Fibroblast of skin of abdomen (primary cell): ENCODE results near the gene NAALADL2.
"Not testable (repeated sequence)": the region's sequence is repeated elsewhere in the genome, so short reads cannot be mapped to it uniquely, and the experiment has no call there.

Source experiments
- DNase-seq: peaks from one replicate; pipeline ENCODE4 v3.0.0-alpha.2; 2013

NAALADL2 gene

GRCh38 chr3:175270198-175270837, 411.2 kb downstream of the NAALADL2 start:
- DNase-seq, result peak; percentile 66

GRCh38 chr3:175270866-175271265, 411.7 kb downstream of the NAALADL2 start:
- DNase-seq, result peak; percentile 29

GRCh38 chr3:175271465-175271864, 412.3 kb downstream of the NAALADL2 start:
- DNase-seq, result not testable (repeated sequence)

GRCh38 chr3:175272392-175272791, 413.3 kb downstream of the NAALADL2 start:
- DNase-seq, result no peak

GRCh38 chr3:175273573-175273972, 414.4 kb downstream of the NAALADL2 start:
- DNase-seq, result no peak

GRCh38 chr3:175274056-175274455, 414.9 kb downstream of the NAALADL2 start:
- no peak for DNase-seq

GRCh38 chr3:175274474-175275218, 415.5 kb downstream of the NAALADL2 start:
- no peak for DNase-seq

GRCh38 chr3:175278680-175279079, 419.5 kb downstream of the NAALADL2 start:
- no peak for DNase-seq

- DNase-seq, result no peak
Observed at GRCh38 chr3:175279457-175279856, 420.3 kb downstream of the NAALADL2 start.

- DNase-seq, result no peak
Observed at GRCh38 chr3:175279911-175280310, 420.8 kb downstream of the NAALADL2 start.

GRCh38 chr3:175287361-175287963, 428.3 kb downstream of the NAALADL2 start:
- DNase-seq, result no peak

- DNase-seq, result peak; percentile 51
Observed at GRCh38 chr3:175288621-175289020, 429.5 kb downstream of the NAALADL2 start.

- no peak for DNase-seq
Observed at GRCh38 chr3:175294793-175295192, 435.7 kb downstream of the NAALADL2 start.

- no peak for DNase-seq
Observed at GRCh38 chr3:175295248-175296130, 436.4 kb downstream of the NAALADL2 start.

- DNase-seq, result peak; percentile 35
Observed at GRCh38 chr3:175297216-175297615, 438.1 kb downstream of the NAALADL2 start.

GRCh38 chr3:175301741-175302140, 442.6 kb downstream of the NAALADL2 start:
- no peak for DNase-seq

- peak; percentile 12 for DNase-seq
Observed at GRCh38 chr3:175304404-175304803, 445.3 kb downstream of the NAALADL2 start.

- DNase-seq, result no peak
Observed at GRCh38 chr3:175307642-175308041, 448.5 kb downstream of the NAALADL2 start.

- no peak for DNase-seq
Observed at GRCh38 chr3:175308097-175308496, 449.0 kb downstream of the NAALADL2 start.

GRCh38 chr3:175310046-175310445, 450.9 kb downstream of the NAALADL2 start:
- no peak for DNase-seq

GRCh38 chr3:175311404-175311803, 452.3 kb downstream of the NAALADL2 start:
- no peak for DNase-seq

GRCh38 chr3:175311946-175312345, 452.8 kb downstream of the NAALADL2 start:
- DNase-seq, result no peak

GRCh38 chr3:175312791-175313190, 453.7 kb downstream of the NAALADL2 start:
- no peak for DNase-seq
